SH-SY5Y (cell line): ENCODE data around the gene COMMD1.

Experiments used
- GATA2 ChIP-seq: IDR thresholded peaks from 2 replicates; pipeline ENCODE4 v1.6.1; 2011; ENCODE audit warnings: mild to moderate bottlenecking, low read depth, low read length
- GATA3 ChIP-seq: IDR thresholded peaks from 2 replicates; pipeline ENCODE4 v1.6.1; 2011; ENCODE audit warnings: low read depth, mild to moderate bottlenecking, low read length, moderate library complexity

Gene COMMD1

DNA sequence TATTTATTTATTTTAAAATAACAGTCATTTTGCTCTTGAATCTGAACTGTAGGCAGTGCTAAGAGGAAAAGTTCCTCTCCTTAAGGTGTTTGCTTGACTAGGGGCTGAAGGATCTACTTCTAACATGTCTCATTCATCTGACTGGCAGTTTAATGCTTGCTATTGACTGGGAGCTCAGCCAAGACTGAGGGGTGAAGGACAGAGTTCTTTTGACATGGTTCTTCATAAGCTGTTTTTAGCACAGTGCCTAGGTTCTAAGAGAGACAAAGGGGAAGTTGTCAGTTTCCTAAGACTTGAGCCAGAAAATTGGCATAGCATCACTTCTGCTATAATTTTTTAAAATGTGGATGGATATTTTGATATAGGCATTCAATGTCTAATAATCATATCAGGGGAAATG is 73.0 kb downstream of the COMMD1 start:
- TF ChIP-seq GATA3 (no peak), GATA2 (no peak)

DNA sequence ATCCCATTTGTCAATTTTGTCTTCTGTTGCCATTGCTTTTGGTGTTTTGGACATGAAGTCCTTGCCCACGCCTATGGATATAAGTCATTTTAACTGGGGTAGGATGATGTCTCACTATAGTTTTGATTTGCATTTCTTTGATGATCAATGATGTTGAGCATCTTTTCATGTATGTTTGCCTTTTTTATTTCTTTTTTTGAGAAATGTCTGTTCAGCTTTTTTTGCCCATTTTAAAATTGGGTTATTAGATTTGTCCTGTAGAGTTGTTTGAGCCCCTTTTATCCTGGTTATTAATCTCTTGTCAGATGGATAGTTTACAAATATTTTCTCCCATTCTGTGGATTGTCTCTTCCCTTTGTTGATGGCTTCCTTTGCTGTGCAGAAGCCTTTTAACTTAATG is 75.3 kb downstream of the COMMD1 start:
- TF ChIP-seq GATA3: no peak
- TF ChIP-seq GATA2: no peak

DNA sequence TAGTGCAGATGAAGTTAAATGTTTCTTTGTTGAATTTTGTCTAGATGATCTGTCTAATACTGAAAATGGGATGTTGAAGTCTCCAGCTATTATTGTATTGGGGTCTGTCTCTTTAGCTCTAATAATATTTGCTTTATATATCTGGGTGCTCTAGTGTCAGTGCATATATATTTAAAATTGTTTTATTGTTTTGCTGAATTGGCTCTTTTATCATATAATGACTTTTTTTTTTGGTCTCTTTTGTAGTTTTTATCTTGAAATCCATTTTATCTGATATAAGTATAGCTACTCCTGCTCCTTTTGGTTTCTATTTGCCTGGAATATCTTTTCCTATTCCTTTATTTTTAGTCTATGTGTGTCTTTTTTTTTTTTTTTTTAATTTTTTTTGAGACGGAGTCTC is 79.2 kb downstream of the COMMD1 start:
- TF ChIP-seq GATA2 (no peak), GATA3 (no peak)

DNA sequence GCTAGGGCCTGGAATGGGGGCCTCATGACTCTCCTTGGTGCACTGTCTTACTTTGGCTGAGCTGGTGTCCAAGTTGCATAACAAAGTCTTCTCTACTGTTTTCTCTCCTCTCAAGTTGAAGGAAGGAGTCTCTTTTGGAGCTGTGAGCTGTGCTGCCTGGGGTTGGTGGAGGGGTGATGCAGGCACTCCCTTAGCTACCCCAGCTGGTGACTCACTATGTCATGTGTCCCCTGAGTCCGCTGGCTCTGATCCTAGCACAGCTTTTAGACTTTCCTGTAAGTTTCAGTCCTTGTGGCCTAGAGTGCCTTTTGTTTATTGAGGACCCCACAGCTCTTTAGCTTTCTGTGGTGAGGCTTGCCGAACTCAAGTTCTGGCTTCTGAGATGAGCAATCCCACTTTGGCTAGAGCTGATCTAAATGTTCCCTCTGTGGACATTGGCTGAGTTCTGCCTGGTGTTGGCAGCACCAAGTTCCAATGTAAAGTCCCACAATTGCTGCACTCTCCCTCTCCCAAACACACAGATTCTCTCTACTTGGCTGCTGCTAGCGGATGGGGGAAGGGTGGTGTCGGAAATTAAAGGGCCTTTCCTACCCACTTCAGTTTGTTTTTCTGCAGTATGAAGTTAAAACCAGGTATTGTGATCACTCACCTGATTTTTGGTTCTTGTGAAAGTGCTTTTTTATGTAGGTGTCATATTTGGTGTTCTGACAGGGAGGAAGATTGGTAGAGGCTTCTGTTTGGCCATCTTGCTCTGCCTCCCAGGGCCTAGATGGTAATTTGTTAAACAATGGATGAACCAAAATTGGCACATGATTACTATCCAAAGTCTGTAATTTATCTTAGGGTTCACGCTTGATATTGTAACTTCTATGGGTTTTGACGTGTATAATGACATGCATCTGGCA is 83.2 kb downstream of the COMMD1 start:
- no peak for TF ChIP-seq GATA2
- no peak for TF ChIP-seq GATA3

DNA sequence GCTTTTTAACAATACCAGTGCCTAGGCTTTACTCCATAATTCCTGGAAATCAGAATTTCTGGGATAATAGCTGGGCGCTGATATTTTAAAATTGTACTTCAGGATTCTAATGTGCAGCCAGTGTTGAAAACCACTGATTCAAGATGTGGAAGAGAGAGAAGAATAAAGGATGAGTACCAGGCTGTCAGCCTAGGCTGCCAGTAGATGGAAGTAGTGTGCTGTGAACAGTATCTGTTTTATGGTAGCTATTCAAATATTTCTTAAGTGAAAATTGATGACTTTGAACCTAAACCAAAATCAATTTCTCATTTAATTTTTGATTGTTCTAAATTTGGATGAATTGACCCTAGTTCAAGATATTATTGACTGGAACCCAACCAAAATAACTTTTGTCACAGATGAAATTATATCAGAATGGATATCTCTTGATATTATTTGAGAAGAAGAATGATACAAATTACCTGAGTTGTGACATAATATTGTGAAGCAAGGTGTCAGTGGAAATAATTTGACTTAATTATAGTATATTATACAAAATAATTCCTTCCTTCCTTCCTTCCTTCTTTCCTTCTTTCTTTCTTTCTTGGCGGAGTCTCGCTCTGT is 88.0 kb downstream of the COMMD1 start:
- TF ChIP-seq GATA2 (no peak), GATA3 (no peak)

DNA sequence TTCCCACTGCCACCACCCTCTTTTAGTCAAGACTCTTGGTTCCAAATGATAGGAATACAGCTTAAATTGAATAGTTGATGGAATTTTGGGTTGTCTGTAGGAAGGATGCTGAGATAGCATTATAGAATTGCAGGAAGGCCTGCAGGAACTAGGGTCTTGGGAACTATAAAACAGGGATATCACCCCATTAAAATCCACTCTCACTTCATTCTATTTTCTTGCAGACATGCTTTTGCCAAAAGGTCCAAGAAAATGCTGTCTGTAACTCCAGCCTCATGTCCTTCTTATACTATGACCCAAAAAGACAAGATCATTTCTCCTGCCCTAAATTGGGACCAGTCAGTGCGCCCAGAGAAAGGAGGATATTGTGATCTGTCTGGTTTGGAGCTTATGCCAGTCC is 89.1 kb downstream of the COMMD1 start:
- no peak for TF ChIP-seq GATA2
- TF ChIP-seq GATA3: no peak

DNA sequence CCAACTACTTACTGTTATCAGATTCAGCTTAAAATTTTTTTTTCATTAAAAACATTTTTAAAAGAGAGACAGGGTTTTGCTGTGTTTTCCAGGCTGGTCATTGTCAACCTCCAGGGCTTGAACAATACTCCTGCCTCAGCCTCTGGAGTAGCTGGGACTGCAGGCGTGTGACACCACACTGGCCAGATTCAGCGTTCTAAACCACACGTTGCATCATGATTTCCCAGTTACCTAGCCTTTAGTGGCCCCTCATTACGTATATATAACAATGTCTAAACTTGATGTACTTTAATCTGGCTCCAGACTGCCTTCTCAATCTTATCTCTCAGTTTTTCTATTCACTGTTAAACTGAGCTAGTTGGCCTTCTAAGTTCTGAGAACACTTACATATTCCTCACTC is 89.6 kb downstream of the COMMD1 start:
- TF ChIP-seq GATA3 (no peak), GATA2 (no peak)

DNA sequence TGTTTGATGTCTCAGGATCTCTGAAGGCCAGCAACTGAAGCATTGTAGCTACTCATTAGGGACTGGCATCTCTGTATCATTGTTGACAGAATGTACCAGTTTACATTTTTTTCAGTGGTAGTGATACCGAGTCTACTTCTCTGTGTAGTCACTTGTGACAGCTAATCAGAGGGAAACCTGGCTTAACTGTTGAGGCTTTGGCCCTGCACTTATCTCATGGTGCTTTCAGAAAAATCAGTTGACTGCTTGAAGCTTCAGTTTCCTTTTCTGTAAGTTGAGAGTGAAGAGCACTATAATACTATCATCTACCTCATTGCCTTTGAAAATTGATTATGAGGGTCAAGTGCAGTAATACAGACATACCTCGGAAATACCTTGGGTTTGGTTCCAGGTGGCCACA is 90.0 kb downstream of the COMMD1 start:
- TF ChIP-seq GATA3: no peak
- TF ChIP-seq GATA2: no peak

DNA sequence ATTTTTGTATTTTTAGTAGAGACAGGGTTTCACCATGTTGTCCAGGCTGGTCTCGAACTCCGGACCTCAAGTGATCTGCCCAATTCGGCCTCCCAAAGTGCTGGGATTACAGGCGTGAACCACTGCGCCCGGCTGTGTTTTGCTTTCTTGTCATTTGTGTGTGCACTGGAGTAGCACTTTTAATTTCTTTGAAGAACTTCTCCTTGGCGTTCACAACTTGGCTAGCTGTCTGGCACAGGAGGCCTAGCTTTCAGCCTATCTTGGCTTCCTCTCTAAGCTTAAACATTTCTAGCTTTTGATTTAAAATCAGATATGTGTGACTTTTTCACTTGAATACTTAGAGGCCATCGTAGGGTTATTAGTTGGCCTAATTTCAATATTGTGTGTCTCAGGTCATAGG is 93.0 kb downstream of the COMMD1 start:
- TF ChIP-seq GATA3: no peak
- TF ChIP-seq GATA2: no peak

DNA sequence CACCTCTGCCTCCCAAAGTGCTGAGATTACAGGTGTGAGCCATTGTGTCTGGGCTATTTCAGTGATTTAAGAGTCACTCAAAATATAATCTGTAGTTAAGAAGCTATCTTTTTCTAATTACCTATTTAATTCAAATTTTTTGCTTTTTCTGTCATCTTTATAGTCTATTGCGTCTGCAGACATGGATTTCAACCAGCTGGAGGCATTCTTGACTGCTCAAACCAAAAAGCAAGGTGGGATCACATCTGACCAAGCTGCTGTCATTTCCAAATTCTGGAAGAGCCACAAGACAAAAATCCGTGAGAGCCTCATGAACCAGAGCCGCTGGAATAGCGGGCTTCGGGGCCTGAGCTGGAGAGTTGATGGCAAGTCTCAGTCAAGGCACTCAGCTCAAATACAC is 95.1 kb downstream of the COMMD1 start:
- TF ChIP-seq GATA2 (no peak), GATA3 (no peak)

DNA sequence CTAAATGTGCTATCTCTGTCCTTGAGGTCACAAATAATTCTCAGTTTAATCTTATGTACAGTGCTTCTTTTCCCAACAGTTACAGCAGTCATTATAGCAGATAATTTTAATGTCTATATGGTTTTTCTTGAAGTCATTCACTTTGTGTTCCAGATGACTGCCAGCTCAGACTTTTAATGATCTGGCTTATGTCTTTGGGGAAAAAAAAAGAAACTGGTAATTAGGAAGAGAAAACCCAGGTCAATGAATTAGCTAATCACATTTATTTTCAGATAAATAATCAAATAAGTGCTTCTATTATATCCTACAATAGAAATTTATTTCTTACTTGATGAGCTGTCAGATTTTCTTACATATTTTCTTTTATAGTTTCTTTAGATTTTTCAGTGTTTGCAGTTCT is 96.0 kb downstream of the COMMD1 start:
- TF ChIP-seq GATA2: no peak
- no peak for TF ChIP-seq GATA3

DNA sequence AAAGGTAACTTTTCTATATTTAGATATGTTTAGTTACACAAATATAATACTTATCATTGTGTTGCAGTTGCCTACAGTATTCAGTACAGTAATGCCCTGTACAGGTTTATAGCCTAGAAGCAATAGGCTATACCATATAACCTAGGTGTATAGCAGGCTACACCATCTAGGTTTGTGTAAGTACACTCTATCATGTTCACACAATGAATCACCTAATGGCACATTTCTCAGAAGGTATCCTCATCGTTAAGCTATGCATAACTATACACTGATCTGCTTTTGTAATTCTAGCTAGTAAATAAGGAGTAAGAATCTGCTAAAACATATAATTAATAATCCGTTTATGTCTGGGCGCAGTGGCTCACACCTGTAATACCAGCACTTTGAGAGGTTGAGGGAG is 102.1 kb downstream of the COMMD1 start:
- TF ChIP-seq GATA2 (no peak), GATA3 (no peak)

DNA sequence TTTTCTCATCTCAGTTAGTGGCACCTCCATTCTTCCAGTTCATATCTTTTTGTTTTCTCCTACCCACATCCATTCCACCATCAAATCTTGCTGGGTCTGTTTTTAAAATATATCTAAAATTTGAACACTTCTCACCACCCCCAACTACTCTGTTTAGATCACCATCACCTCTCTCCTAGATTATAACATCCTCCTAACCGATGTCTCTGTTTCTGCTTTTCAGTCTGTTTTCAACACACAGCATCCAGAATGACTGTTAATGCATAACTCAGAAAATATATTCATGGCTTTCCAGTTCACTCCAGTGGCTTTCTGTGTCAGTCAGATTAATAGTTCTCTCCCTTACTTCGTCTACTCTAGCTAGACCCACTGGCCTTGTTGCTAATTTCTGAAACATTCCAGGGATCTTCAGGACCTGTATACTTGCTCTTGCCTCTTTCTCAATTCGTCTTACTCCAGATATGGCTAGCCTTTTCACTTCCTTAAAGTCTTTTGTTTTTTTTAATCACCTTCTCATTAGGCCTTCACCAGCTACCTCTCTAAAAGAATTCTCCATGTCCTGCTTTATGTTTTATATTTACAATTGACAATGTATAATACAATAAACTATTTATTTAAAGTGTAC is 105.3 kb downstream of the COMMD1 start:
- TF ChIP-seq GATA3 (no peak), GATA2 (no peak)

DNA sequence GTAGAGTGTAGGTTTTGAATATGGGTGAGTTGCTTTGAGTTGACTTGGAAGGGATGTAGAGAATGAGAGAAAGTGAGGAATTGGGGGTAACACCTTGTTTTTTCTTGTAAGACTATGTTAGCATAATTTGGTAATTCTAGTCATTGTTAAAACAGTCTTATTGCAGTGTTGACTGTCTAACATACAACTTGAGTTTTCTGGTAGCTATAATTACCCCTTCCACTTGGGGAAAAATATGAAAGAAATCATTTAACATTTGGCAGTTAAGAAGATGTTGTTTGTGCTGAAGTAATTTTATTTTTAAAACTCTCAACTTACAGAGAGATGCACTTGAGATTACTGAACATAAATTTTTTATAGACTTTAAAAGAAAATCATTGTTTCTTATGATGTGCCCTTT is 108.2 kb downstream of the COMMD1 start:
- TF ChIP-seq GATA3 (no peak), GATA2 (no peak)

DNA sequence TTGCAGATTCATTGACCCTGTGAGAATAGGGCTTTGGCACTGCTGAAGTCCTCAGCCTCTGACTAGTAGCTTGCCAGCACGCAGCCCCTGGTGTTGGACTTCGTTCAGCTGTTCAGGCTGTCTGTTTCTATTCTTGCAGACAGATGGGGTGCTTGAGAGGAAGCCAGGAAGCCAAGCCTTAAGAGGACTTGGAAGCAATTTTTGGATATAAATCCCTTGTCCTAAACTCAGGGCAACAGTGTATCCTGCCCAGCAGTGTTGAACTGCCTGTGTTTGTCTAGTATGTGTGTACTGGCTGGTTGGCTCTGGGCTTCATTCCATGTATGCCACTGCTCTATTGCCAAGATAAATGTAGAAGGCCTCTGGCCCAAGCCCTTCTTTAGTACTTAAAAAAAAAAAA is 108.6 kb downstream of the COMMD1 start:
- TF ChIP-seq GATA3: no peak
- no peak for TF ChIP-seq GATA2
